ENCODE measurements around the gene PRTN3. TPM values are rescaled to one million over a fixed set of nuclear protein-coding genes. Genes with fewer than 3 reads are reported as not detected.

Gene PRTN3
- total and polyA plus RNA-seq, 2 of the 4 experiments (the other 2 are of a cell fraction) = not detected

- Histone ChIP-seq H4K8ac (ENCODE audit: low read depth in 2 of 2, low read length in 2 of 2) (no peak overlapping the region), H3K36me3 (ENCODE audit: control insufficient read depth, insufficient read depth, low read length) (peaks cover 25% of the 10 kb centered on the region; the same call in 1 of the 2 replicates), H3K79me1 (ENCODE audit: low read depth in 1 of 2, low read length in 2 of 2) (peaks cover 0 to 20% of the 10 kb centered on the region in 2 experiments; a peak in 3 of 4 replicates), H3K27me3 (ENCODE audit: control insufficient read depth, insufficient read depth, low read length) (no peaks in the 10 kb centered on the region), H3K4me2 (ENCODE audit: low read depth, low read length) (no peak overlapping the region), H3K9ac (ENCODE audit: low read depth, low read length) (no peak overlapping the region), H2BK5ac (ENCODE audit: low read depth, low read length, poor library complexity, severe bottlenecking) (no peak overlapping the region), H3K14ac (replicated peaks; ENCODE audit: low read depth, low read length) (no peak overlapping the region), H4K20me1 (ENCODE audit: insufficient read depth, low read length) (peaks cover 28% of the 10 kb centered on the region), H2AK5ac (ENCODE audit: low read depth, low read length) (no peak overlapping the region), H4K5ac (ENCODE audit: low read depth, low read length) (no peak overlapping the region), H2BK120ac (ENCODE audit: low read depth, low read length) (no peak overlapping the region), H3K4ac (ENCODE audit: low read depth, low read length) (no peak overlapping the region), H4K91ac (ENCODE audit: insufficient read depth, low read depth, low read length) (no peak overlapping the region), H2BK15ac (ENCODE audit: low read depth, low read length) (no peak overlapping the region), H3K18ac (ENCODE audit: low read depth, low read length) (no peak overlapping the region), H3K23ac (ENCODE audit: low read depth, low read length) (no peak overlapping the region), H3K9me3 (ENCODE audit: control insufficient read depth, insufficient read depth, low read length) (no peaks in the 10 kb centered on the region), H3K27ac (ENCODE audit: insufficient read depth, low read length) (no peak overlapping the region), H2AFZ (replicated peaks; ENCODE audit: low read length, poor library complexity) (no peak overlapping the region), H2BK20ac (ENCODE audit: low read depth, low read length) (no peak overlapping the region), H3K9me1 (ENCODE audit: insufficient read depth, low read length) (peaks cover 6% of the 10 kb centered on the region), H3K4me3 (ENCODE audit: insufficient read depth, low read depth, low read length) (no peak overlapping the region), H2AK9ac (replicated peaks; ENCODE audit: low read depth, low read length, poor library complexity) (no peak overlapping the region), H3K56ac (ENCODE audit: extremely low read depth, insufficient read depth, low read length) (no peak overlapping the region), H3K4me1 (ENCODE audit: control insufficient read depth, insufficient read depth, low read length) (no peaks in the 10 kb centered on the region)
- no peak for DNase-seq
- no peak for TF ChIP-seq CHD1 (IDR thresholded peaks at IDR 0.05; ENCODE audit: low read depth, low read length)
- TF ChIP-seq RAD21 (IDR thresholded peaks at IDR 0.05; ENCODE audit: low read length) = no peak
- TF ChIP-seq, protein P1, sequence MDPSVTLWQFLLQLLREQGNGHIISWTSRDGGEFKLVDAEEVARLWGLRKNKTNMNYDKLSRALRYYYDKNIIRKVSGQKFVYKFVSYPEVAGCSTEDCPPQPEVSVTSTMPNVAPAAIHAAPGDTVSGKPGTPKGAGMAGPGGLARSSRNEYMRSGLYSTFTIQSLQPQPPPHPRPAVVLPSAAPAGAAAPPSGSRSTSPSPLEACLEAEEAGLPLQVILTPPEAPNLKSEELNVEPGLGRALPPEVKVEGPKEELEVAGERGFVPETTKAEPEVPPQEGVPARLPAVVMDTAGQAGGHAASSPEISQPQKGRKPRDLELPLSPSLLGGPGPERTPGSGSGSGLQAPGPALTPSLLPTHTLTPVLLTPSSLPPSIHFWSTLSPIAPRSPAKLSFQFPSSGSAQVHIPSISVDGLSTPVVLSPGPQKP (IDR thresholded peaks at IDR 0.05; ENCODE audit: borderline replicate concordance, low read depth, low read length) = no peak
- no peak for TF ChIP-seq RCOR1 (IDR thresholded peaks at IDR 0.05; ENCODE audit: insufficient replicate concordance, low read length)
- intact Hi-C loops (cut with micrococcal nuclease) = no loop called here
- WGBS, 2 experiments (ENCODE audit: extremely low coverage in 2 of 2, insufficient read length in 1 of 2) = 91% methylated on average over 20 of the region's 26 CpGs; no CpG with 5 or more reads in 1 of the 2 experiments
- in situ Hi-C loops (cut with MboI; ENCODE audit: low sequenced_read_pairs) = no loop called here
- no peak for ATAC-seq (ENCODE audit: low read depth)
- ChIA-PET CTCF (no interaction called here), POLR2A (ENCODE audit: unreplicated experiment) (interaction anchor here (0.7 kb wide), 1 partner anchor 57 kb away, joined by 8 read pairs; the partner anchor contains the start of gene PRTN3)
- no TSS peak for BruUV-seq (replicated peaks)
- dilution Hi-C loops (cut with HindIII; ENCODE audit: low sequenced_read_pairs, unreplicated experiment) = no loop called here
These were observed 56.7 kb downstream of the PRTN3 start for GRCh38 chr19:897442-898039.

Small RNA genes within 50 kb of the gene (microRNA-seq; reads per million reads assigned to microRNA genes)
- gene MIR3187 (ENCODE audit: insufficient read depth in 1 of 2, insufficient read length in 1 of 2, unreplicated experiment in 1 of 2) (0 to 21.9 reads per million in 2 experiments), gene MIR4745 (ENCODE audit: unreplicated experiment) (2.9 reads per million), gene RNU6-9 (ENCODE audit: insufficient read depth, insufficient read length) (not detected)

Small RNA genes within 50 kb of the gene (small RNA-seq; reads per million reads assigned to genes)
- gene MIR3187 (0 reads per million in 5 experiments), gene RNU6-9 (43.9 to 4,030 (median 233) reads per million in 5 experiments)

Other genes with a start within 250 kb of the PRTN3 start
- gene POLRMT, start 207.5 kb upstream of the PRTN3 start, total RNA-seq (2012; rRNA removed) = 9.9 and 10.3 TPM in 2 replicates
- 29.6 and 44.6 TPM in 2 replicates for gene POLRMT, start 207.5 kb upstream of the PRTN3 start, polyA plus RNA-seq (2012; rRNA removed)
- not detected in 2 replicates for gene FGF22, start 201.1 kb upstream of the PRTN3 start, total RNA-seq (2012; rRNA removed)
- 0.14 and 0.24 TPM in 2 replicates for gene FGF22, start 201.1 kb upstream of the PRTN3 start, polyA plus RNA-seq (2012; rRNA removed)
- 7.0 and 8.6 TPM in 2 replicates for gene RNF126, start 177.8 kb upstream of the PRTN3 start, total RNA-seq (2012; rRNA removed)
- 25.8 and 27.4 TPM in 2 replicates for gene RNF126, start 177.8 kb upstream of the PRTN3 start, polyA plus RNA-seq (2012; rRNA removed)
- gene FSTL3, start 164.6 kb upstream of the PRTN3 start, total RNA-seq (2012; rRNA removed) = 32.3 and 39.4 TPM in 2 replicates
- 76.9 and 107 TPM in 2 replicates for gene FSTL3, start 164.6 kb upstream of the PRTN3 start, polyA plus RNA-seq (2012; rRNA removed)
- not detected in 2 replicates for gene PRSS57, start 145.5 kb upstream of the PRTN3 start, total RNA-seq (2012; rRNA removed)
- not detected in 2 replicates for gene PRSS57, start 145.5 kb upstream of the PRTN3 start, polyA plus RNA-seq (2012; rRNA removed)
- gene PALM, start 132.1 kb upstream of the PRTN3 start, total RNA-seq (2012; rRNA removed) = 2.2 TPM in 2 replicates
- 7.4 and 8.3 TPM in 2 replicates for gene PALM, start 132.1 kb upstream of the PRTN3 start, polyA plus RNA-seq (2012; rRNA removed)
- not detected in 2 replicates for gene MISP, start 89.9 kb upstream of the PRTN3 start, total RNA-seq (2012; rRNA removed)
- gene MISP, start 89.9 kb upstream of the PRTN3 start, polyA plus RNA-seq (2012; rRNA removed) = 0.03 TPM in 1 of 2 replicates, not detected in the other
- 95.5 and 146 TPM in 2 replicates for gene PTBP1, start 43.5 kb upstream of the PRTN3 start, total RNA-seq (2012; rRNA removed)
- gene PTBP1, start 43.5 kb upstream of the PRTN3 start, polyA plus RNA-seq (2012; rRNA removed) = 269 and 483 TPM in 2 replicates
- gene PLPPR3, start 19.0 kb upstream of the PRTN3 start, total RNA-seq (2012; rRNA removed) = 0.36 and 0.56 TPM in 2 replicates
- 1.2 and 2.0 TPM in 2 replicates for gene PLPPR3, start 19.0 kb upstream of the PRTN3 start, polyA plus RNA-seq (2012; rRNA removed)
- not detected in 2 replicates for gene AZU1, start 13.2 kb upstream of the PRTN3 start, total RNA-seq (2012; rRNA removed)
- 0.12 TPM in 1 of 2 replicates, not detected in the other for gene AZU1, start 13.2 kb upstream of the PRTN3 start, polyA plus RNA-seq (2012; rRNA removed)
- gene ELANE, start 11.3 kb downstream of the PRTN3 start, total RNA-seq (2012; rRNA removed) = not detected in 2 replicates
- gene ELANE, start 11.3 kb downstream of the PRTN3 start, polyA plus RNA-seq (2012; rRNA removed) = 0.24 and 0.27 TPM in 2 replicates
- 1.1 and 1.4 TPM in 2 replicates for gene CFD, start 18.7 kb downstream of the PRTN3 start, total RNA-seq (2012; rRNA removed)
- 2.8 and 3.8 TPM in 2 replicates for gene CFD, start 18.7 kb downstream of the PRTN3 start, polyA plus RNA-seq (2012; rRNA removed)
- gene MED16, start 52.2 kb downstream of the PRTN3 start, total RNA-seq (2012; rRNA removed) = 8.1 and 15.3 TPM in 2 replicates
- gene MED16, start 52.2 kb downstream of the PRTN3 start, polyA plus RNA-seq (2012; rRNA removed) = 40.2 and 49.0 TPM in 2 replicates
- not detected in 2 replicates for gene RNU6-9, start 52.5 kb downstream of the PRTN3 start, total RNA-seq (2012; rRNA removed)
- gene RNU6-9, start 52.5 kb downstream of the PRTN3 start, polyA plus RNA-seq (2012; rRNA removed) = not detected in 2 replicates
- gene R3HDM4, start 72.2 kb downstream of the PRTN3 start, total RNA-seq (2012; rRNA removed) = 8.9 and 9.0 TPM in 2 replicates
- 51.5 and 52.5 TPM in 2 replicates for gene R3HDM4, start 72.2 kb downstream of the PRTN3 start, polyA plus RNA-seq (2012; rRNA removed)
- not detected in 2 replicates for gene KISS1R, start 76.3 kb downstream of the PRTN3 start, total RNA-seq (2012; rRNA removed)
- not detected in 2 replicates for gene KISS1R, start 76.3 kb downstream of the PRTN3 start, polyA plus RNA-seq (2012; rRNA removed)
- 16.0 and 16.7 TPM in 2 replicates for gene ARID3A, start 85.0 kb downstream of the PRTN3 start, total RNA-seq (2012; rRNA removed)
- 23.1 and 29.4 TPM in 2 replicates for gene ARID3A, start 85.0 kb downstream of the PRTN3 start, polyA plus RNA-seq (2012; rRNA removed)
- gene WDR18, start 143.3 kb downstream of the PRTN3 start, total RNA-seq (2012; rRNA removed) = 37.1 and 38.9 TPM in 2 replicates
- gene WDR18, start 143.3 kb downstream of the PRTN3 start, polyA plus RNA-seq (2012; rRNA removed) = 56.9 and 74.5 TPM in 2 replicates
- under 0.01 and 0.28 TPM in 2 replicates for gene GRIN3B, start 159.4 kb downstream of the PRTN3 start, total RNA-seq (2012; rRNA removed)
- 0.91 and 1.8 TPM in 2 replicates for gene GRIN3B, start 159.4 kb downstream of the PRTN3 start, polyA plus RNA-seq (2012; rRNA removed)
- 22.6 and 26.4 TPM in 2 replicates for gene TMEM259, start 180.1 kb downstream of the PRTN3 start, total RNA-seq (2012; rRNA removed)
- 153 and 181 TPM in 2 replicates for gene TMEM259, start 180.1 kb downstream of the PRTN3 start, polyA plus RNA-seq (2012; rRNA removed)
- gene RNU6-2, start 180.5 kb downstream of the PRTN3 start, total RNA-seq (2012; rRNA removed) = not detected in 2 replicates
- not detected in 2 replicates for gene RNU6-2, start 180.5 kb downstream of the PRTN3 start, polyA plus RNA-seq (2012; rRNA removed)
- gene CNN2, start 185.6 kb downstream of the PRTN3 start, total RNA-seq (2012; rRNA removed) = 270 and 272 TPM in 2 replicates
- 385 and 395 TPM in 2 replicates for gene CNN2, start 185.6 kb downstream of the PRTN3 start, polyA plus RNA-seq (2012; rRNA removed)
- 0.36 and 0.56 TPM in 2 replicates for gene ABCA7, start 199.1 kb downstream of the PRTN3 start, total RNA-seq (2012; rRNA removed)
- 3.2 and 3.3 TPM in 2 replicates for gene ABCA7, start 199.1 kb downstream of the PRTN3 start, polyA plus RNA-seq (2012; rRNA removed)
- 0.83 and 1.3 TPM in 2 replicates for gene ARHGAP45, start 226.2 kb downstream of the PRTN3 start, total RNA-seq (2012; rRNA removed)
- 1.4 and 1.7 TPM in 2 replicates for gene ARHGAP45, start 226.2 kb downstream of the PRTN3 start, polyA plus RNA-seq (2012; rRNA removed)